ENCODE results near the gene CNTNAP5. TPM values are rescaled to one million over a fixed set of nuclear protein-coding genes. Genes with fewer than 3 reads are reported as not detected.

Gene CNTNAP5
- total RNA-seq, 2 donors from 2014 or later = 0.11 TPM; not detected in 1

DNA sequence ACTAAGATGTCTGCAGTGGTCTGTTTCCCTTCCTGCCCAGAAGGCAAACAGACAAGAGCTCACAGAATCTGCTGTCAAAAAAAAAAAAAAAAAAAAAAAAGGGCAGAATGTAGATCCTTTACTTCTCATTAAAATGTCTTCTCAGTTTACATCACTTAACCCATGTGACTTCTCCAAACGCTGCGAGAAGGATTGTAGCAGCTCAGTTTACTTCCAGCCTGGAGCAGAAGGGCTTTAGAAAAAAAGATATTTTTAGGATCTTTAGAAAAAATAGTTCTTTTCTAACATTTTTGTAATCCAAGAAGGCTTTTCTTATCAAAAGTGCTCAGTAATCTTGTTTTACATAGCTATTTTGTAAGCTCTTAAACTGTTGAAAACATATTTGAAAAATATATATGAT, 425.4 kb downstream of the CNTNAP5 start:
- intact Hi-C loops (cut with DNase I) = no loop called here
- TF ChIP-seq, protein P1, sequence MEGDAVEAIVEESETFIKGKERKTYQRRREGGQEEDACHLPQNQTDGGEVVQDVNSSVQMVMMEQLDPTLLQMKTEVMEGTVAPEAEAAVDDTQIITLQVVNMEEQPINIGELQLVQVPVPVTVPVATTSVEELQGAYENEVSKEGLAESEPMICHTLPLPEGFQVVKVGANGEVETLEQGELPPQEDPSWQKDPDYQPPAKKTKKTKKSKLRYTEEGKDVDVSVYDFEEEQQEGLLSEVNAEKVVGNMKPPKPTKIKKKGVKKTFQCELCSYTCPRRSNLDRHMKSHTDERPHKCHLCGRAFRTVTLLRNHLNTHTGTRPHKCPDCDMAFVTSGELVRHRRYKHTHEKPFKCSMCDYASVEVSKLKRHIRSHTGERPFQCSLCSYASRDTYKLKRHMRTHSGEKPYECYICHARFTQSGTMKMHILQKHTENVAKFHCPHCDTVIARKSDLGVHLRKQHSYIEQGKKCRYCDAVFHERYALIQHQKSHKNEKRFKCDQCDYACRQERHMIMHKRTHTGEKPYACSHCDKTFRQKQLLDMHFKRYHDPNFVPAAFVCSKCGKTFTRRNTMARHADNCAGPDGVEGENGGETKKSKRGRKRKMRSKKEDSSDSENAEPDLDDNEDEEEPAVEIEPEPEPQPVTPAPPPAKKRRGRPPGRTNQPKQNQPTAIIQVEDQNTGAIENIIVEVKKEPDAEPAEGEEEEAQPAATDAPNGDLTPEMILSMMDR (IDR thresholded peaks at IDR 0.05) = no peak
- TF ChIP-seq POLR2AphosphoS5 (IDR thresholded peaks at IDR 0.05) (no peak), POLR2A (IDR thresholded peaks at IDR 0.05) (no peak)
- no peaks in the 10 kb centered on the region for H3K4me1 ChIP-seq (replicated peaks)
- DNase-seq (ENCODE audit: low spot score) = no peak
- no peaks in the 10 kb centered on the region for H3K36me3 ChIP-seq
- no peaks in the 10 kb centered on the region for H3K27me3 ChIP-seq (replicated peaks; ENCODE audit: insufficient read depth)
- no peaks in the 10 kb centered on the region for H3K9me3 ChIP-seq
- H3K27ac ChIP-seq = no peak overlapping the region
- WGBS = 16% methylated on average over 2 of the region's 2 CpGs
- H3K4me3 ChIP-seq = no peak overlapping the region

DNA sequence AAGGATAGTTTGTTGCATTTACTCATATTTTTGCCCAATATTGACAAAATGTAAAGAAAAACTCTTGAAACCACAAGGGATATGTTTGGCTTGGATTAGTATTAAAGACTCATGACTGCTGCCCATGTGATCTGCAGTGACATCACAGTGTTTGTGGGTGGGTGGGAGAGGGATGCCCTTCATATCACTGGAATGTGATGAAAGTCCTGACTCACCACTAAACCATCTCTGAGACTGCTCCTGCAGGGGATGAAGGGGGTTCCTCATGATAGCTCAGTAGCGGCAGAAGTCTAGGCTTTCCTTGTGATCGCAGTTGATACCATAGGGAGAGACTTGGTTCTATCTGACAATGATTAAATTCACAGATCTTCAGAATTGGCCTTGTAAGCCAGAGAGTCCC, 451.2 kb downstream of the CNTNAP5 start:
- intact Hi-C loops (cut with DNase I) = no loop called here
- Histone ChIP-seq H3K36me3 (no peaks in the 10 kb centered on the region), H3K4me3 (no peak overlapping the region), H3K9me3 (no peaks in the 10 kb centered on the region), H3K4me1 (replicated peaks) (no peaks in the 10 kb centered on the region), H3K27me3 (replicated peaks; ENCODE audit: insufficient read depth) (no peaks in the 10 kb centered on the region), H3K27ac (no peak overlapping the region)
- WGBS = 96% methylated on average over 2 of the region's 2 CpGs
- no peak for TF ChIP-seq POLR2AphosphoS5 (IDR thresholded peaks at IDR 0.05)
- TF ChIP-seq, protein P1 (IDR thresholded peaks at IDR 0.05) = no peak
- TF ChIP-seq POLR2A (IDR thresholded peaks at IDR 0.05) = no peak
- no peak for DNase-seq (ENCODE audit: low spot score)

DNA sequence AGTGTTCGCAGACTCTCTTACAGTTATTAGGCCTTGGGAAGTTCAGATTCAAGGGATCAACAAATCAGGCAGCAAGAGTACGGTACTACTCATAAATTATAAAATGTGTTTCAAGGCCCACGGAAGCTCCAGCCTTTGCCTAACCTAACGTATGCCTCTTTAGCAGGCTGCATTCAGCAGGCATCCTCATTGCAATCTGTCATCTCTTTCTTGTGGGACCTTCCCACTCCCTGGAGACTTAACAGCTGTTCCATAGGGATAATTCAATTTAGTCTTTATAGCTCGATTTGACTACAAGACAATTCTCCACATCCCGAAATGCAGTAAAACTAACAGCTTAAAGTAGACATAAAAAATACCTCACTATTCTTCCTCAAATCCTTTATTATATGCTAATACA, 453.7 kb downstream of the CNTNAP5 start:
- intact Hi-C loops (cut with DNase I) = no loop called here
- no peak for TF ChIP-seq POLR2A (IDR thresholded peaks at IDR 0.05)
- no peak for TF ChIP-seq POLR2AphosphoS5 (IDR thresholded peaks at IDR 0.05)
- TF ChIP-seq, protein P1 (IDR thresholded peaks at IDR 0.05) = no peak
- 85% methylated on average over 6 of the region's 6 CpGs for WGBS
- no peak for DNase-seq (ENCODE audit: low spot score)
- Histone ChIP-seq H3K27me3 (replicated peaks; ENCODE audit: insufficient read depth) (no peaks in the 10 kb centered on the region), H3K4me3 (no peak overlapping the region), H3K4me1 (replicated peaks) (no peaks in the 10 kb centered on the region), H3K36me3 (no peaks in the 10 kb centered on the region), H3K9me3 (no peaks in the 10 kb centered on the region), H3K27ac (no peak overlapping the region)

DNA sequence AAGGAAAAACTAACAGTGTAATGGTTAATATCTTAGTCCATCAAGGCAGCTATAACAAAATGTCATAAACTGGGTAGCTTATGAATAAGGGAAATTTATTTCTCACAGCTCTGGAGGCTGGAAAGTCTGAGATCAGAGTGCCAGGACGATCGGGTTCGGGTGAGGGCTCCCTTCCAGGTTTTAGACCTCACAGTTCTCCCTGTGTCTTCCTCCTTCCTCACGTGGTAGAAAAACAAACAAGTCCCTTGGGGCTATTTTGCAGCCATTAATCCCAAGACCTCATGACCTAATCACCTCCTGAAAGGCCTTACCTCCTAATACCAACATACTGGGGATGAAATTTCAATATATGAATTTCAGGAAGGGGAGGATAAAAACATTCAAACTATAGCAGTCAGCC, 455.9 kb downstream of the CNTNAP5 start:
- H3K36me3 ChIP-seq = no peaks in the 10 kb centered on the region
- intact Hi-C loops (cut with DNase I) = no loop called here
- WGBS = 21% methylated on average over 4 of the region's 4 CpGs

DNA sequence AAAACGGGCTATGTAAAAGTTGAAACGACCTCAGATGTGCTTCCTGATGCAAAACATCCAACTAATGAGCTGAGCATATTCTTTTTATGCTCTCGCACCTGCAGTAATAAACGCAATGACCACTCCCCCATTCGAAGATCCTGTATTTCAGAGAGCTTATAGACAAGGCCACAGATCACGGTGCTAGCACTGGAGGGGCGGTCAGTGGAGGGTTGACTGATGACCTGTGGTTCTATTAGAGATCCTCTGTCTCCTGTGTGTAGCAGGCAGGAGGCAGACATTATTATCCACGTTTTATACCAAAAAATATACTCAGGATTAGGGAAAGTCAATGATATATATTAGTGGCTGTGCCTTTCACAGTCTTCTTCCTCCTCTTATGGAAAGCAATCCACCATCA, 457.0 kb downstream of the CNTNAP5 start:
- Histone ChIP-seq H3K4me3 (no peak overlapping the region), H3K36me3 (no peaks in the 10 kb centered on the region), H3K27ac (no peak overlapping the region), H3K27me3 (replicated peaks; ENCODE audit: insufficient read depth) (no peaks in the 10 kb centered on the region), H3K4me1 (replicated peaks) (no peaks in the 10 kb centered on the region), H3K9me3 (no peaks in the 10 kb centered on the region)
- no peak for DNase-seq (ENCODE audit: low spot score)
- intact Hi-C loops (cut with DNase I) = no loop called here
- 68% methylated on average over 8 of the region's 8 CpGs for WGBS
- TF ChIP-seq, protein P1 (IDR thresholded peaks at IDR 0.05) = no peak
- TF ChIP-seq POLR2A (IDR thresholded peaks at IDR 0.05) (no peak), POLR2AphosphoS5 (IDR thresholded peaks at IDR 0.05) (no peak)

More for the DNA sequence above, 455.9 kb downstream of the CNTNAP5 start:
- H3K27ac ChIP-seq = no peak overlapping the region
- no peak for DNase-seq (ENCODE audit: low spot score)
- no peaks in the 10 kb centered on the region for H3K27me3 ChIP-seq (replicated peaks; ENCODE audit: insufficient read depth)
- no peak overlapping the region for H3K4me3 ChIP-seq
- no peaks in the 10 kb centered on the region for H3K4me1 ChIP-seq (replicated peaks)
- TF ChIP-seq, protein P1 (IDR thresholded peaks at IDR 0.05) = no peak
- TF ChIP-seq POLR2AphosphoS5 (IDR thresholded peaks at IDR 0.05) = no peak
- no peak for TF ChIP-seq POLR2A (IDR thresholded peaks at IDR 0.05)
- no peaks in the 10 kb centered on the region for H3K9me3 ChIP-seq
